ENCODE results near the gene PITPNC1.
"Not testable (repeated sequence)": the region's sequence is repeated elsewhere in the genome, so short reads cannot be mapped to it uniquely, and the experiment has no call there.

PITPNC1 gene

GRCh38 chr17:67506966-67507365 lies 129.9 kb downstream of the PITPNC1 start:
- no peak overlapping the region for H3K4me3 ChIP-seq (ENCODE audit: low read depth, low read length)
- no peak for TF ChIP-seq CTCF (IDR thresholded peaks at IDR 0.05; ENCODE audit: low read depth, low read length)

GRCh38 chr17:67509390-67510287 lies 132.6 kb downstream of the PITPNC1 start:
- no peak for TF ChIP-seq CTCF (IDR thresholded peaks at IDR 0.05; ENCODE audit: low read depth, low read length)
- H3K4me3 ChIP-seq (ENCODE audit: low read depth, low read length): no peak overlapping the region

GRCh38 chr17:67511012-67511411 lies 133.9 kb downstream of the PITPNC1 start:
- no peak overlapping the region for H3K4me3 ChIP-seq (ENCODE audit: low read depth, low read length)
- no peak for TF ChIP-seq CTCF (IDR thresholded peaks at IDR 0.05; ENCODE audit: low read depth, low read length)

GRCh38 chr17:67511804-67512203 lies 134.7 kb downstream of the PITPNC1 start:
- no peak overlapping the region for H3K4me3 ChIP-seq (ENCODE audit: low read depth, low read length)
- TF ChIP-seq CTCF (IDR thresholded peaks at IDR 0.05; ENCODE audit: low read depth, low read length): no peak

- no peak overlapping the region for H3K4me3 ChIP-seq (ENCODE audit: low read depth, low read length)
- no peak for TF ChIP-seq CTCF (IDR thresholded peaks at IDR 0.05; ENCODE audit: low read depth, low read length)
Observed at GRCh38 chr17:67514998-67515397, 137.9 kb downstream of the PITPNC1 start.

GRCh38 chr17:67515490-67516083 lies 138.5 kb downstream of the PITPNC1 start:
- no peak overlapping the region for H3K4me3 ChIP-seq (ENCODE audit: low read depth, low read length)
- TF ChIP-seq CTCF (IDR thresholded peaks at IDR 0.05; ENCODE audit: low read depth, low read length): no peak

GRCh38 chr17:67516571-67516970 lies 139.5 kb downstream of the PITPNC1 start:
- H3K4me3 ChIP-seq (ENCODE audit: low read depth, low read length): not testable (repeated sequence)

Measured in WI38 (cell line).